GM21367 (cell line): ENCODE data around the gene PLG.
"Not testable (repeated sequence)": the region's sequence is repeated elsewhere in the genome, so short reads cannot be mapped to it uniquely, and the experiment has no call there.

ENCODE experiments used
- ATAC-seq: cut with Tn5 transposase; IDR thresholded peaks from one replicate; pipeline ENCODE4 v1.9.1; 2021; ENCODE audit not compliant: unreplicated experiment

The PLG gene

DNA sequence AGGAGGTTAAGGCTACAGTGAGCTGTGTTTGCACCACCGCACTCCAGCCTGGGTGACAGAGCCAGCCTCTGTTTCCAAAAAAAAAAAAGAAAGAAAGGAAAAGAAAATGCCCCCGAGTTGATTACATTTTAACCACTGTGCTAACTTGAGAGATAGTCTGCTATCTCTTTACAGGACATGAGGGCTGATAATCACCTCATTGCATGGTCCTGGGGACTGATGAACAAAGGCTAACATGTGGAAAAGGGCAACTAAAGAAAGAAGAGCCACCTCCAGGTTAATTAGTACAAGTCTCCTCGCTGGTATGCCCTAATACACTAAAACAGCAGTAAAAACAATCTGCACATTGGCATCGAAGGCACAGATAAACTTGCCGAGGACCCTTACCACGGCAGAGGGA lies 4.2 kb upstream of the PLG start:
- ATAC-seq: no peak

DNA sequence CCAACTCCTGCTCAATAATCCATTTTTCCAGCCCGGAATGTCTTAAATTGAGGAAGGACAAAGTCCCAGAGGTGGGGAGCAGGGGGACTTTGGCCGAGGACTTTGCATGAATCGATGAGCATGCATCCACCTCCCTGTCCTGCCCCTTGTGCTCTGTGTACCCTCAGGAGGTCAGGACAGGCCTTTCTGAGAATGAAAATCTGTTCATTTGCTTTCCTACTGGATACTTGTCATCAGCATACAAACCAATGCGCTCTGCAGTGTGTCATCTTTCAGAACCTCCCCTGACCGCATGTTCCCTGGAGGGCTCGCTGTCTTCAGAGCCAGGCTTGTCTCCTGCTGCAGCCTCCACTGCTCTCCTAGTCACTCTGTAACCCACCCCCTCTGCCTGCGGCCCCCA lies 2.6 kb downstream of the PLG start:
- not testable (repeated sequence) for ATAC-seq

DNA sequence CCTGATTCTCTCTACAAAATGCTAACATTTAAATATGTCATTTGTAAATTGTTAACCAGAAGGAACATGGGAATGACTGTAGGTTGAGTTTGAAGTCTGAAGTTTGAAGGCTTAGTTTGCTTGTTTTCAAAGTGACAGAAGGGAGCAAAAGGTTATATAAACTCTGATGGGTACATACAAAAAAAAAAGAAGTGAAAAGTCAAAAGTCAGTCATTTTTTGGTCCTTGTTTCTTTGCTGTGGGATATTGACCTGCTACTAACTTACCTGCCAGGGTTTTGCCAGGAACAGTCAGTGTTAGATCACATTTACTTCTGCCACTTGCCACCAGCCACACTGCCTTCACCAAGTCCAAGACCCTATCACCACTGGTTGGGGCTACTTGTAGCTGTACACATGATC lies 6.9 kb downstream of the PLG start:
- ATAC-seq: not testable (repeated sequence)

DNA sequence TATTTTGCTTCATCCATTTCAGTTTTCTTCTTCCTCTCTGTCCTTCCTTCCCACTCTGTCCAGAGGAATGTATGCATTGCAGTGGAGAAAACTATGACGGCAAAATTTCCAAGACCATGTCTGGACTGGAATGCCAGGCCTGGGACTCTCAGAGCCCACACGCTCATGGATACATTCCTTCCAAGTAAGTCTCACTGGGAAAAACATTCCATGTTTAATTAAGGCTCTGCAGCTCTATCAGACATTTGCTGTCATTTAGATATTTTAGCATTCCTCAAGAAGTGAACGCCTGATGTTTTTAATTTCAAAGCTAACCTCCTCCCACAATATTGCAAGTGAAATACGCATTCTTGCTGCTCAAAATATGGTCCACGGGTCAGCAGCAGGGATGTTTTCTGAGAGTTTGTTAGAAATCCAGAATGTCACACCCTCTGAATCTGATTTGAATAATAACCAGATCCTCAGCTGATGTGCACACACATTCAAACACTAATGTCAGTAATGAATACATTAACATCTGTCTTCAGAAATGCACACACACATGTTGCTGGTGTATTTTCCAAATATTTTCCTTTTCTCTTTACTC lies 12.8 kb downstream of the PLG start:
- ATAC-seq: no peak

DNA sequence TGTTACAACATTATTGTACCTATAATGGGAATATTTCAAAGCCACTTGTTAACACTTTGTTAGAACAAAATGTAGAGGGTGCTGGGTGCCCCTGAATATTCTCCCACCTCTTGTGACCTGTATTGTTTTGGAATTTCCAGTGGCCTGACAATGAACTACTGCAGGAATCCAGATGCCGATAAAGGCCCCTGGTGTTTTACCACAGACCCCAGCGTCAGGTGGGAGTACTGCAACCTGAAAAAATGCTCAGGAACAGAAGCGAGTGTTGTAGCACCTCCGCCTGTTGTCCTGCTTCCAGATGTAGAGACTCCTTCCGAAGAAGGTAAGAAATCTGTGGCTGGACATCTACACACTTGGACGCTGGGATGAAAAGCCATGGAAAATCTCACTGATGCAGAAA lies 28.9 kb downstream of the PLG start:
- no peak for ATAC-seq

DNA sequence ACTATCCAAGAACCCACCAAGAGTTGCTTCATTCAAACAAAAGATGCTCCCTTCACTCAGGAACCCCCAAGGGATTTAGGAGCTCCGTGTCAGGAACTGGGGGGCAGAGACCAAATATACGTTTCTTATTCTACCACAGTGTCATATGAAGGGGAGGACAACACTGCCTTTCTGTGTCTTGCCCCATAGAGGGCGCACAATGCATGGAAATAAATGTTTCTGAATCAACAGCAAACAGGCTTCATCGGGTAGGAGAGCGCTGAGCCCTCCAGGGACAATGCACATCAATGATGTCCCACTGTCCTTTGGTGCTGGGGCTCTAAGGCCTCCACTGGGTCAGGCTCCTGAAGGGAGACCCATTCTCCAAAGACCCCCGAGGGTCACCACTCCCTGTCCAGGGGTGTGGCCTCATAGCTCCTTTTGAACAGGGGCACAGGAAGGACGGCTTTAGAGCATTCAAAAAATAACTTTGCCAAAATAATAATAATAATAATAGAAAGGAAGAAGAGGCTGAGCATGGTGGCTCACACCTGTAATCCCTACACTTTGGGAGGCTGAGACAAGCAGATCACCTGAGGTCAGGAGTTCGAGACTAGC lies 31.1 kb downstream of the PLG start:
- peak; percentile 77 for ATAC-seq

DNA sequence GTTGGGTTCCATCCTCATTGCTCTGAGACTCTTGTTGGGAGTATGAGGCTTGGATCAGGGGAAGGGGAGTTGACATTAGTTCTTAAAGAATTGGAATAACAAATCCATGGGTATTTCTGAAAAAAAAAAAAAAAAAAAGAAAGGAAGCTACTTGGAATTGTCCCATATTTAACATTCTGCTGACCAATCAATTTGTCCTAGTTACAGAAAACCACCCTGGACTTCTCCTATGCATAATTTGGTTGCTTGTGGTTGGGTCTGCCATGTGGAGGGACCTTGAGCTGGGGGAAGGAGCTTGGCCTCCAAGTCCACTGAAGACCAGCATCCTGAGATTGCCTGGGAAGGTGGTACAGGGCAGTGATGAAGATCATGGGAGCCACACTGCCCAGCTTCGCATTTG lies 32.6 kb downstream of the PLG start:
- ATAC-seq: no peak

DNA sequence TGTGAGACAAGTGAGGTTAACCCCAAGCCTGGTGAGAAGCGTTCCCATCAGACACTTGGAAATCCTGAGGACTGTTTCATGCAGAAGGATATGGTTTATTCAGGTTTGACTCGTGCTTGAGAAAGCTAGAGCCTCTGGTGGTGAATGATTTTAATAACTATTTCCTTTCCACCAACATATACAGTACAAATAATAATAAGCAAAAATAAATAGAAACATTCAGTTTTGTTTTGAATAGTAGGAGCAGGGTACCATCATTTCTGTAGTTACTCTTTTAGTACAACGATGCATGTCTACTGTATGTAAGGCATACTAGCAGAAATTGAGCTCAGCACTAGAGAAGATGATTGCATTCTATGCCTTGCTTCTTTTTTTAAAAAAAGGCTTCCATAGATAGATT lies 33.5 kb downstream of the PLG start:
- peak; percentile 64 for ATAC-seq

DNA sequence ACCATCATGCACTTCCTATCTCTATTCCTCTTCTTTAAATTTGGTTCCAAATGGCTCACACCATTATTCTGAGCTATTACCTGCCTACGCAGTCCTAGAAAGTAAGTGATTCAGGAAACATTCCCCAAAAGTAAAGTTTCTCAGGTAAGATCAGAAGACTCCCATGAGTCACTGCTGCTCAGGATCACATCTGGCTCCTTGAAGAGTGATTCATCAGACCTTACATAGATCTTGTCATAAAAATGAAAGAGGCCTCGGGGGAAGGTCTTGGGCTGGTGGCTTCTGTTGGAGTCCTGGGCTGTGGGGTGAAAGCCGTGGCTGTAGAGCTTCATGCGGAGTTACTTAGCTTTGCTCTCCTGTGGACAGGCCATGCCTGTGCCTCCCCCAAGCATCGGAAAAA lies 35.9 kb downstream of the PLG start:
- ATAC-seq: no peak

DNA sequence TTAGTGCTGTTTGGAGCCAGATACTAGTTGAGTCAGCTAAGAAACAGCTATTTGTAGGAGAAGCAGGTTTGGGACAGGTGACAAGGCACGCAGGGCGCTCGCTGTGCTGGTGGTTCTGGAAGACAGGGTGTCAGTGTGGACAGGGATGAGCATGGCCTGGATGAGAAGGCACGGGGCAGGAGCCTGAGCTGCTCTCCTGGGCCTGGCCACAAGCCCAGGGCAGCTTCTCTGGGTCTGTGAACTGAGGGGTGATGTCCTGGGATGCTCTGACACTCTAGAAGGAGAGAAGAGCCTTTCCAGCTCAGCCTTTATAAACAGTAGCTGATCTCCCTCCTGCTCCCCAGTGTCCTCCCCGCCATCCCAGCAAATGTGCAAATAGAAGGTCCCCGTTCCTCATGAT lies 37.9 kb downstream of the PLG start:
- ATAC-seq: no peak

DNA sequence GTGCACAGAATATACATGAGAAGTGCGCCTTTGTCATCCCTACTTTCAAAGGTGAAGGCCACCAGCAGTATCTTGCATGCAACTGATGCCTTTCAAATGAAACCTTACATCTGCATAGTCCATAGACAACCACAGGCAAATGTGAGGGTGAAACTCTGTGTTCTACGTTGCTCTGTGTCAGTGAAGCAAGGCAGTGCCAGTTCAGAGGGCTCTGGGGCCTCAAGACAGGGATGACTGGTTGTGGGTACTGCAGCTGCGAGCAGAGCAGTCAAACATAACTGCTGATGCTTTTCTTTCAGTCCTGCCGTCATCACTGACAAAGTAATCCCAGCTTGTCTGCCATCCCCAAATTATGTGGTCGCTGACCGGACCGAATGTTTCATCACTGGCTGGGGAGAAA lies 39.0 kb downstream of the PLG start:
- ATAC-seq: peak; percentile 98

DNA sequence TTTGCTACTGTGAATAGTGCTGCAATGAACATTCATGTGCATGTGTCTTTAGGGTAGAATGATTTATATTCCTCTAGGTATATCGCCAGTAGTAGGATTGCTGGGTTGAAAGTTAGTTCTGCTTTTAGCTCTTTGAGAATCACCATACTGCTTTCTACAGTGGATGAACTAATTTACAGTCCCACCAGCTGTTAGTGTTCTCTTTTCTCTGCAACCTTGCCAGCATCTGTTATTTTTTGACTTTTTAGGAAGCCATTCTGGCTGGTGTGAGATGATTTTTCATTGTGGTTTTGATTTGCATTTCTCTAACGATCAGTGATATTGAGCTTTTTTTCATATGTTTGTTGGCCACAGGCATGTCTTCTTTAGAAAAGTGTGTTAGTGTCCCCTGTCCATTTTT lies 40.0 kb downstream of the PLG start:
- ATAC-seq: peak; percentile 55

DNA sequence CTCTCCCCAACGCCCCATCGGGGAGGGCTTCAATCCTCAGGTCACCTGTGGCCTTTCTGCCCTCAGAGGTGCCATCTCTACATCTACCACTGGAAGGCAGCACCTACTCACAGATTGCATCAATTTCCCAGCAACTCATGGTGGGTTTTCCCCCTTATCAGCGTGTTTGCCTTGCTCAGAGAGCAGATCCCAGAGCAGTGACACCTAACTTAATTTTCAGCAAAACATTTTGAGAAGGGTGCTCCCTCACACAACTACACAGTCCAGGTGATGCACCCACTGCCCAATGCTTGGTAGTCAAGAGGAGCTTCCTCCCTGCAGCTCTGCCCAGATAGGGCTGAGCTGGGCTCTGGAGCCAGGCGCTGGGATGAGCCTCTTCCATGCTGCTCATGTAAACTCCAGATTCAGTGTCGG lies 48.2 kb downstream of the PLG start:
- ATAC-seq: peak; percentile 92

DNA sequence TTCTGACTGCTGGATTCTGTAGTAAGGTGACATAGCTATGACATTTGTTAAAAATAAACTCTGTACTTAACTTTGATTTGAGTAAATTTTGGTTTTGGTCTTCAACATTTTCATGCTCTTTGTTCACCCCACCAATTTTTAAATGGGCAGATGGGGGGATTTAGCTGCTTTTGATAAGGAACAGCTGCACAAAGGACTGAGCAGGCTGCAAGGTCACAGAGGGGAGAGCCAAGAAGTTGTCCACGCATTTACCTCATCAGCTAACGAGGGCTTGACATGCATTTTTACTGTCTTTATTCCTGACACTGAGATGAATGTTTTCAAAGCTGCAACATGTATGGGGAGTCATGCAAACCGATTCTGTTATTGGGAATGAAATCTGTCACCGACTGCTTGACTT lies 51.2 kb downstream of the PLG start:
- ATAC-seq: not testable (repeated sequence)

DNA sequence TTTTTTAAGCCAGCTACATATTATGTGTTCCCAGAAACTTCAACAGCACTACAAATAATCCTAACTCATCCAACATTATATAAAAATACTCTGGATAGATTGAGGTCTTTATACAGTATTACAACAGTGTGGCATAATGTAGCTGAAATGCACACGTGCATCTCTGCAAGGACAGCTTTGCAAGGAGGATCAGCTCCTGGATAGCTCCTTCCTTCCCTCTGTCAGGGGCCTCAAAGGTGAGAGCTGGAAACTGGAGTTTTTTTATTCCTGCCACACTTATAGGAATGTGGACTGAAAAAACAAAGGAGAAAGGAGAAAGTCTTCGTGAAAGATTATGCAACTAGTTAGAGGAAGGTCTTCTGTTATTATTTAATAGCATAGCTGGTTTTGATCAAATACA lies 53.1 kb downstream of the PLG start:
- no peak for ATAC-seq

DNA sequence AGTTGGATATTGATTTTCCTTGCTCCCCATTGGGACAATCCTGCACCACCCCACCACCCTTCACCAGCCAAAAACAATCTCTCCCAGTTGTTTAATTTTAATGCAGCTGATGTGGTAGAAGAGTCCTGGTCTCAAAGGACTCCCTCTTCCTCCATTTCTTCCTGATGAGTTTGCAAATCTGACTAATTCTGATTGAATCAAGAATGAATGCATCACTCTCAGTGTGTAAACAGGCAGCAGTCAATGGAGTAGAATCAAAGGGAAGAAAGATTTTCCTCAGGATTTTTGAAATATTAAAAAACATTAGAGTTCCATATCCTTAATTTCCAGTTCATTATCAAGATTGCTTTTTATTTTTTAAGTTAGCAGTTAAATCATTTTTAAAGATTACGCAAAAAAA lies 54.0 kb downstream of the PLG start:
- ATAC-seq: no peak

DNA sequence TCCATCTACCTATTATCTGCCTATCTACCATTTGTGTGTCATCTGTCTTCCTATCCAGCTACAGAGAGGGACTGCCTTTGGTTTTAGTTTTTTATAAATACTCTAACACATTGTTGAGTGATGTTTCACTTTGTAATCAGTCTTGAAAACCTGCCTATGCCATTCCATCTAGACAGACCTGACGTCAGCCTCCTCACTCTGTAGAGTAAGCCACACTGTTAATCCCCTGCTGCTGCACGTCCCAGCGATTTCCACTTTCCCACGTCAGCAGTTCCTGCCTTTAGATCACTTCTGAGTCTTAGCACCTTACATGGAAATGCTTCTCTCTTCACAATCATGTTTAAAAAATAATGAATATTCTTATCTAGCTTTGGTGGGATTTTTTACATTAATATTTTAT lies 54.8 kb downstream of the PLG start:
- no peak for ATAC-seq

DNA sequence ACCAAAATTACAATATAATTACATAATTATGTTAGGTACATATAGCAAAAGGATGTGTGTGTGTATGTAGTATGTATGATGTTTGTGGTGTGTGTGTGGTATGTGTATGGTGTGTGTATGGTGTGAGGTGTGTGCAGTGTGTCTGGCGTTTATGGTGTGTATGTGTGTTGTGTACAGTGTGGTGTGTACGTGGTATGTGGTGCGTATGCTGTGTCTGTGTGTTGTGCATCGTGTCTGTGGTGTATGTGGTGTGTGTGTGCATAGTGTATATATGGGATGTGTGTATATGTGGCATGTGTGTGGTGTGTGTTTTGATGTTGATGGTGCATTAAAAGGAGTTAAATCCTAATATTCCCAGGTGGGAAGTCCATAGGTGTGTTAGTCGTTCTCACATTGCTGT lies 62.8 kb downstream of the PLG start:
- no peak for ATAC-seq

DNA sequence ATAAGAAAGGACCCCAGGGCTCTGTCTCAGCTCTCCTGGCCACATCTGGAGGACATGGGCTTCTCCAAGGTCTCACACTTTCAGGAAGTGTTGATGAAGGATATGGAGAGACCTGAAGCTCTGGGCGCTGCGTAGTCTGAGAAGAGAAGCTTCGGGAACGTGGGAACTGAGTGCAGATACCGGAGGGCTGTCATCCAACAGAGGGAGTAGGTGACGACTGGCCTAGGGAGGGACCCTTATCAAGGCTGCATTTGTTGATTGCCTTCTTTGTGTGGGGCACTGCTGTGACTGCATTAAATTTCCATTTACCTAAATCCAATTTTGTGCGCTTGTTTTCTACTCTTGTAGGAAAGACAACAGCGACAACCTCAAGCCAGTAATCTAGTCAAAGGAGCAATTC lies 63.4 kb downstream of the PLG start:
- no peak for ATAC-seq

DNA sequence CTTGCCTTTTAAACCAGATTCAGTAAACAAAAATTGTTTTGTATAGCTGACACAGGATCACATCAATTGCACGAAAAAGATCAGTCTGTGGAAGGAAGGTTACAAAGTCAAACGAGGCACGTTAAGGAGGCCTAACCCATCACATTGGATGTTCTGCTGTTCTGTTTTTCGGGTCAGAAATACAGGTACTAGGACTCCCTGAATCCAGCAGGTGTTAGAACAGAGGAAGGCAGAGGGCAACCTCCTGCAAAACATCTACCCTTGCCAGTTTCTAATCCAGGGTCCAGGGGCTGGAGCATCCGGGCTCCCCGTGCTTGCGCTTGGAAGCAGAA lies 64.6 kb downstream of the PLG start:
- ATAC-seq: no peak

DNA sequence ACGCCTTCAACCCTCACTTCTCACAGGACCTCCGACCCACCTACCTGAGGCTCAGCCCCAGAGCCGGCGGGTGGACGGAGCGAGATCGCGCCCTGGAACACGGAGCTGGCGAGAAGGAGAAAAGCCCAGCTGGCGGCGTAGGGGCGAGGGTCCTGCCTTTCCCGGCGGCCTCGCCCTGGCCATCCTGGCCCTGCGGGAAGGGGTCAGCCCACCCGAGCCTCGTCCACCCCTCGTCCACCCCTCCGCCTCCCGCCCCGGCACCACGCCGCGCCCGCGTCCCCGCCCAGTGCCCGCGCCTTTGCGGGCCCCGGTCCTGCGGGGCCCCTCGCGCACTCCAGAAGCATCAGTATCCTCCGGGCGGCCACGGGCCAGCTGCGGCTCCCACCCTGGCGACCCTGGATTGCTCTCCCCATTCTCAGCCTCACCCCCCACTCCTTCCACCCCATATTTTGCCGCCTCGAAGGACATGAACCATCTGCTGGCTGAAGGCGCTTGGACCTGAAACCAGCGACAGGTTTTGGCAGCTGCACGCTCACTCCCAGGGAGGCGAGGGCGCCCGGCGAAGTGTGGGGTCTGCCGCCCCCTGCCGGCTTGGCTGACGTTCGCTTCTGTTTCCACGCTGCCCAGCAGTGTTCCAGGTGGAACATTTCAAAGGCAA lies 65.1 kb downstream of the PLG start:
- ATAC-seq: peak; percentile 87

DNA sequence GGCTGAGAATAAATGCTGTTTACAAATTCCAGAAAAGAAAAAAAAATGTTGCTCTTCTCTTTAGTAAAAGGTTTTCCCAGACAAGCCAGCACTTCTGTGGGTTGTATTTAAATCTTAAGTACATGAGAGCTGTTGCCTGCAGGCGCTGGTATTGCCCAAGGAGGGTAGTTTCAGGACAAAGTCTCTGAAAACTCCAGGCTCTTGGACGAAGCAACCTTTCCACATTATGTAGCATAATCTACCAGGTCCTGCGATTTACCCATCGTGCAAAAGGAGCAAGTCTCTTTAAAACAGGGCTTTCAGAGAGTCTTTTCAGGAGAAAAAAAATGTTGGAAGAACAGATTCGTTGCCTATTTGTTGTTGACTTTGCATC lies 65.6 kb downstream of the PLG start:
- peak; percentile 5 for ATAC-seq

DNA sequence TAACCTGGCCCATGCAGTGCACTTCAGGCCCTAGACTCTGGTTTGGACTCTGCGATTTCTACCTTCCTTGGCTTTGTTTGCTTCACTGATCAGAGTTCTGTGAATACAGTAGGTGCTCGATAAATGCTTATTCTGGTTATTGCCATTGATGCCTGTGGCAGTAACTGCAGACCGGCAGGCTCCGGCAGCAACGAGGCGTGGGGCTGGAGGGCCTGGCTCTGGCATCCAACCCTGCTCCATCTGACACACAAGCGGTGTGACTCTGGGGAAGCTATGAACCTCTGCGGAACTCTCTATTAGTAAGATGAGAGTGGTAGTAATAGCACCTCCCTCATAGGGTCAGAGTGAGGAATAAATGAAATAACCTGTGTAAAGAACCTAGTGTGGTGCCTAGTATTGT lies 66.1 kb downstream of the PLG start:
- no peak for ATAC-seq
